GM13976 (cell line): ENCODE measurements around the gene RAB11FIP5.

Experiments
- DNase-seq: peaks from one replicate; pipeline ENCODE4 v3.0.0; 2012; ENCODE audit warnings: low spot score
- CTCF ChIP-seq: IDR thresholded peaks from 2 replicates; pipeline ENCODE4 v1.5.1; 2012; ENCODE audit warnings: borderline replicate concordance, mild to moderate bottlenecking; ENCODE audit not compliant: insufficient read depth; ENCODE audit errors: extremely low read depth, missing control alignments, control extremely low read depth
- in situ Hi-C: fragments of 300-500 bp; cut with MboI; formaldehyde crosslinking; loops from one replicate; pipeline ENCODE4 v1.12.0; 2022; ENCODE audit warnings: low sequenced_read_pairs, mixed read lengths, inconsistent platforms; ENCODE audit not compliant: unreplicated experiment

The RAB11FIP5 gene

GRCh38 chr2:73072129-73072395, 40.7 kb downstream of the RAB11FIP5 start:
- no peak for TF ChIP-seq CTCF
- peak; percentile 61 for DNase-seq
- in situ Hi-C loops = no loop called here

GRCh38 chr2:73071360-73072128, 41.2 kb downstream of the RAB11FIP5 start, which contains the start of gene SFXN5:
TSS of gene SFXN5 (minus strand) at chr2:73071712. CDS start at chr2:73071705, 7 bp downstream.
- in situ Hi-C loops = no loop called here
- peak; percentile 1 for TF ChIP-seq CTCF
- DNase-seq = peak; percentile 99

- no peak for TF ChIP-seq CTCF
- DNase-seq = peak; percentile 67
- in situ Hi-C loops = no loop called here
Measured at GRCh38 chr2:73070643-73071359, 41.9 kb downstream of the RAB11FIP5 start.

GRCh38 chr2:73069855-73070642, 42.7 kb downstream of the RAB11FIP5 start:
- no peak for DNase-seq
- no peak for TF ChIP-seq CTCF
- in situ Hi-C loops = no loop called here

GRCh38 chr2:73069041-73069854, 43.5 kb downstream of the RAB11FIP5 start:
- DNase-seq = no peak
- no peak for TF ChIP-seq CTCF
- in situ Hi-C loops = no loop called here

- no peak for DNase-seq
- no peak for TF ChIP-seq CTCF
- in situ Hi-C loops = no loop called here
Measured at GRCh38 chr2:73068147-73068546, 44.6 kb downstream of the RAB11FIP5 start.
